HG03196 (cell line): ENCODE measurements around the gene IL9R.
"Not testable (repeated sequence)": the region's sequence is repeated elsewhere in the genome, so short reads cannot be mapped to it uniquely, and the experiment has no call there.

ENCODE experiments used
- ATAC-seq: cut with Tn5 transposase; IDR thresholded peaks from one replicate; pipeline ENCODE4 v1.9.1; 2021; ENCODE audit not compliant: unreplicated experiment

The IL9R gene, protein sequence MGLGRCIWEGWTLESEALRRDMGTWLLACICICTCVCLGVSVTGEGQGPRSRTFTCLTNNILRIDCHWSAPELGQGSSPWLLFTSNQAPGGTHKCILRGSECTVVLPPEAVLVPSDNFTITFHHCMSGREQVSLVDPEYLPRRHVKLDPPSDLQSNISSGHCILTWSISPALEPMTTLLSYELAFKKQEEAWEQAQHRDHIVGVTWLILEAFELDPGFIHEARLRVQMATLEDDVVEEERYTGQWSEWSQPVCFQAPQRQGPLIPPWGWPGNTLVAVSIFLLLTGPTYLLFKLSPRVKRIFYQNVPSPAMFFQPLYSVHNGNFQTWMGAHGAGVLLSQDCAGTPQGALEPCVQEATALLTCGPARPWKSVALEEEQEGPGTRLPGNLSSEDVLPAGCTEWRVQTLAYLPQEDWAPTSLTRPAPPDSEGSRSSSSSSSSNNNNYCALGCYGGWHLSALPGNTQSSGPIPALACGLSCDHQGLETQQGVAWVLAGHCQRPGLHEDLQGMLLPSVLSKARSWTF

DNA sequence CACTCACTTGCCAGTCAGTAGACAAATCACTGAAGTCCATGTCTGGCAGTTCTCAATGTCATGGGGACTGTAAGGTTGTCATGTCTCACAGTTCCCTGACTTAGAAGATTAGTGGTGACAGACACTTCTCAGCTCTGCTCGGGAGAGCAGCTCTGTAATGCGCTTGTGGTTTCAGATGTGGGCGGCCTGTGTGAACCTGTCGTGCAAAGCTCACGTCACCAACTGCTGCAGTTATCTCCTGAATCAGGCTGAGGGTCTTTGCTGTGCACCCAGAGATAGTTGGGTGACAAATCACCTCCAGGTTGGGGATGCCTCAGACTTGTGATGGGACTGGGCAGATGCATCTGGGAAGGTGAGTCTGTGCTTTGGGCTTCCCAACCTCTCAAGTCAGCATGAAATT is at the start of gene IL9R:
Gene IL9R, plus strand, starts transcription at position 261 of the 400 bp plus-strand sequence. Its CDS starts 64 bp downstream, at position 325.
- peak; percentile 73 for ATAC-seq

DNA sequence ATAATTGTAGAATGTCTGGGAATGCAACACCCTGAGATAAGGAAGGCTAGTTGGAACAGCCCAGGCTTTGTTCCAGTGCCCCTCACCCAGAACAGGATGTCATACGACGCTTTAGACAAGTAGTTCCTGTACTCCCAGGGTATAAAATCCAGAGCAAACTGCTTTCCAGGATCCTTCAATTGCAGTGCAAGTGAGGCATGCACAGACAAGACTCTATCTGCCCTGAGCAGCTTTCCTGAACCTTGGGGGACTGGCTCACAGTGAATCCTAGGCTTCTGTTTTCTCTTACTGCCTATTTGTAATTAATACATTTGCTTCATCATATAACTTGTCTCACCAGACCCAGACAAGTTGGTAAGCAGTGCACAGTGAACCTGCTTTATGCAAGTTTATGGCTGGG is 48.4 kb upstream of the IL9R start:
- no peak for ATAC-seq

DNA sequence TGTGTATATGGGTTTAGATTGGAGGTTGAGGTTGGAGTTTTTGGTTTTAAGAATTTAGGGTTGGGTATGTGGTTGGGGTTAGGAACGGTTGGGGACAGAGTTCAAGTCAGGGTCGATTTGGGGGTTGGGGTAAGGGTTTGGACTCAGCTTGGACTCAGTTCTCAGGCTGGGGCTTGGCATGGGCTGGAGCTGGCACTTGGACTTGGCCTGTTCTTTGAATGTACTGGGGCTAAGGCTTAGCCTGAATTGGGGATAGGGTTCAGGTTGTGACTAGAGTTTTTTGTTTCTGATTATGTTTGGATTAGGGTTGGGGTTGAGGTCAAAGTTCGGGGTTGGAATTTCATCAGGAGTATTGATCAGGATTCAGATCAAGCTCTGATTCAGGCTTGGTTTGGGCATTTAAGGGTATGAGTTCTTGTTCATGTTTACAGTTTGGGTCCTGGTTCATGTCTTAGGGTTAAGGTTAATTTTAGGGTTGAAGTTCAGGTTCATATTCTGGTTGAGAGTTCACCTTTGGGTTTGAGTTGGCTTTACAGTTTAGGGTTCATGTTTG is 46.2 kb upstream of the IL9R start:
- ATAC-seq: no peak

DNA sequence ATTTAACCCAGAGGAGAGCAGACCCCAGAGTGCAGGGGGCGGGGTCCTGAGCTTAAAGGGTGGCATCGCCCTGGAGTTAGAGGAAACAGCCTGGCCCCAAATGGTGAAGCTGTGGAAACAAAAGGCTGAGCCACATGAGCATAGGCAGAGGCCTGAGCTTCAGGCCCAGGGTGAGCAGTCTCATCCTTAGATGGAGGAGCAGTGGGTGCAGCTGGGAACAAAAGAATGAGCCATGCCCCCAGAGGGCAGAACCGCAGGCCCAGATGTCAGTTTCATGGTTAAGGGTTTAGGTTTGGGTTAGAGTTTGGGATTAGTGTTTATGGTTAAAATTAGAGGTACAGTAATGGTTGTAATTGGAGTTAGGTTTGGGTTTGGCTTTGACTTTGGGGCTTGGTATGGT is 44.4 kb upstream of the IL9R start:
- ATAC-seq: no peak

DNA sequence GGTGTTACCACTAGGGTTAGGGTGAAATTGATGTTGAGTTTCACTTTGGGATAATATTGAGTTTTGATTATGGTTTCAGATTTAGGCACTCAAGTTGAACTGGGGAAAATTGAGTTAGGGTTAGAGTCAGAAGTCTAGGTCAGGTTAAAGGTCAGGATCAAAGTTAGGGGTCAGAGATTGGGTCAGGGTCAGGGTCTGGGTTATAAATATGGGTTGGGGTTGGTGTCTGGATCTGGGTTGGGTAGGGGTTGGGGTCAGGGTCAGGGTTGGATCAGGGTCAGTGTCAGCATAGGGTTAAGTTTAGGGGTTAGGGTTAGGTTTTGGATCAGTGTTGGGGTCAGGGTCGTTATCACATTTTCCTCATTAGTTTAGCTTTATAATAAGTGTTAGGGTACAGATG is 42.7 kb upstream of the IL9R start:
- ATAC-seq: no peak

DNA sequence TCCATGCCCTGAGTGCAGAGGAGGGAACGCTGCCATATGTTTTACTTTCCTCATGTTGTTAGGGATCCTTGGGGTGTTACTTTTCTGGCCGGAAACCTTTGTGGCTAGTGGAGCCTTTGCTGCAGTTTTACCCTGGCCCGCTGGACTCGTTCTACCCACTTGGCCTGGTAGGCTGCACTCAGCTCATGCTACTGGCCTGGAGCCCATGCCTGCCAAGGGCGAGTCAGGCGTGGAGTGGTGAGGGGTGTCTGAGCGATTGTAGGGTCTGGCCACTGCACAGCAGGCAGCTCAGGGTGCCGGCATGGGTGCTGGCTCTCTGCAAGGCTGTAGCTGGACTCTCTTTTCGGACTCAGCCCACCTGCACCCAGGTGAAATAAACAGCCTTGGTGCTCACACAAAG is 41.4 kb upstream of the IL9R start:
- ATAC-seq: no peak

DNA sequence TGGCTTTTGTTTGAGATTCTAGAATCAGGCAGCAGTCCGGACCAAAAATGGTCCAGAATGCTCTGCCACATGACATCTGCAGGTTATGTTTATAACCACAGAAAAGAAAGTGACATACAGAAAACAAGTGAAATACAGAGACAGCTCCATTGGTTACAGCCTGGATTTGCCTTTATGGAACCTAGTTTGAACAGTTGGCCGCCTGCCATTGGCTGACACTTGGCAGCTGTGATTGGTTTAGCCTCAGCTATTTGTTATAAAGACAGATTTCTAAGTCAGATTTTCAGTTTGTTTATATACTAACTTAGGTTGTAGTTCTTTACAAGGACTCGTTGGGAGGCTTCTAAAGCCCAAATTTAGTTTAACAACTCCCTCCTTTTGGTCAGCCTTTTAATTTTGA is 40.8 kb upstream of the IL9R start:
- no peak for ATAC-seq

DNA sequence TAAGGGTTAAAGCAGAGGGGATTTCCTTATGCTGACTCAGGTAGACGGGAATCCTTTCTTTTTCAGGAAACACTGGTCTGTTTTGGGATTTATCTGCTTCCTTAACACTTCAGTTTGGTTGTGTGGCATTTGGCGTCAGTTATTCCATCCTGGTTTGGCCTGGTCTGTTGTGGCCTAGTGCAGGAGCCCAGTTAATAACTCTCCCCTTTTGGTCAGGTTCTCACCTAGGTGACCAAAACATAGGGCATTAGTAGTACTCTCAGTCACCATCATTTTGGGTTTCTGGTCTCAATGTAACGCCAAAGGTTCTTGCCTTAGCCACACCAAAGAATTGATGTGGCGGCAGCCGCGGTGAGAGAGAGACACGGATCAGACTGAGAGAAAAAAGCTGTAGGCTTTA is 39.7 kb upstream of the IL9R start:
- no peak for ATAC-seq

DNA sequence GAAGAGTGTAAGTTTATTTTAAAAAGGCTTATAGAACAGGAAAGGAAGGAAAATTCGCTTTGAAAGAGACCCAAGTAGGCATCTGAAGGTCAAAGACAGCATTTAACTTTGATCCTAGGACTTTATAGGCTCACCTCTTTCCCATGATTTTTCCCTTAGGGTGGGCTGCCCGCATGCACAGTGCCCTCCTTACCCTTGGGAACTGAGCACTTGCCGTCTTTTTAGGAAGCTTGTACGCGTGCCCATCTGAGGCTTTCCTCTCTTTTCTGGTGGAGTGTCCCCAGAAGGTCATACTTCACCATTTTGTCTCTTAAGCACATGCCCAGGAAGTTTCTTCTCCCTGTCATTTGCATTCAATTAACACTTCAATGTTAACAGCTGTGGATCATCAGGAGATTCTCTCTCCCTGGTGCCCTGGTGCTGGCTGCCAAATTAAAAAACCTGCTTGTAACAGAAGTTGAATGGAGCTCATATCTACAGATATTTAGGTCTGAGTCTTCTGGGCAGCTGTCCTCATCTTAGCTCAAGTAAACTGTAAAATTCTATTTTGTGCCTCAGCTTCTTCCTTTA is 38.4 kb upstream of the IL9R start:
- no peak for ATAC-seq

DNA sequence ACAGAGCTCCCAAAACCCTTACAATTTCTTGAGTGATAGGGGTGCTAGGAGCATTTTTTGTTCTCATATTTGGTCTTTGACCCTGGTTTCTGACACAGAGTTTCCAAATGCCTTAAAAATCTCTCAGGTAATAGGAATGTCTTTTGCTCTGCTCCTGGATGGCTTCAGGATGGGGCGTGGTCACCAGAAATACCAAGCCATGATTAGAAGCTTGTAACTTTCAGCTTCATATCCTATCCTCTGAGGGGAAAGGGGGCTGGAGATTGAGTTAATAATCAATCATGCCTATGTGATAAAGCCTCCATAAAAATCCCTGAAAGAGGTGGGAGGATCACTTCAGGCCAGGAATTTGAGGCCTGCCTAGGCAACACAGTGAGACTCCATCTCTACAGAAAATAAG is 34.6 kb upstream of the IL9R start:
- ATAC-seq: no peak

DNA sequence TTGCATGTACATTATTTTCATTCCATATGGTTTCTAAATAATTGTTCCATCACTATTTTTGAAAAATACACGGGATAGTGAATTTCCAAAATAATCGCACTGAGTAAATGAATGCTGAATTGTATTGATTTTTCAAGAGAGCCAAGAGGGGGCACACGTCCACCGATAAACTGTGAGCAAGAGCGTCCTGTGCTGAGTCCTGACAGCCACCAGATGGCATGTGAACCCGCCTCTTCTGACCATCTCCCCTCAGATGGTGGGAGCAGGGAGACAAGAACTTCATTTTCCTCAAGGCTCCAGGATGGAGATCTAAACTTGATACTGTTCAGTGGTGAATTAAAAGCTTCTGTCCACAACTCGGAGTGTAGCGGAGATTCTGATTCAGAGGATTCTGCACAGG is 30.6 kb upstream of the IL9R start:
- ATAC-seq: no peak

DNA sequence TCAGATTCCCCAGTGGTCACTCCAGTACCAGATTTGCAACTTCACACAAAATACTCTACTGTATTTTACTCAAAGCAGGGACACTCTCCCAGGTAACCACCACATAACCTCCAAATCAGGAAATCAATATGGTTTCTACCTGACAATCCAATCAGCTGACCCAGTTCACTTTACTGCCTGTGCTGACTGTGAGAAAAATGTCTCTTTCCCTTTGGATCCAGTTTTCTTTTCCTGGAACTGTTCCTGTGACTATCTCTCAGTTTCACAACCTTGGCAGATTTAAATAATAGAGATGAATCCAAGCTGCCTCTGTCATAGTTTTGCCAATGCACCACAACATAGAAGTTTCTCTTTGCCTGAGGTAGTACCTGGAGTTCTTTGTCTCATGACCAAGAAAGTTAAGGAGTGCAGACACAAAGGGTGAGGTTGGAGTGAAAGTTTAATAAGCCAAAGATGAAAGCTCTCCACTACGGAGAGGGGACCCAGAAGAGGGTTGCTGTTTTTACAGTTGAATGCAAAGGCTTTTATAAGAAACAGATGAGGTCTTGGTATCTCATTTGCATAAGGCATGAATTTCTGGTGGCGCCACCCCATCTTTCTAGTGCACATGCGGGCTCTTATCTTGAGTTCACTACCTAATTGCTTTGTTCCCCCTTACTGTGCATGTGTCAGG is 29.7 kb upstream of the IL9R start:
- ATAC-seq: no peak

DNA sequence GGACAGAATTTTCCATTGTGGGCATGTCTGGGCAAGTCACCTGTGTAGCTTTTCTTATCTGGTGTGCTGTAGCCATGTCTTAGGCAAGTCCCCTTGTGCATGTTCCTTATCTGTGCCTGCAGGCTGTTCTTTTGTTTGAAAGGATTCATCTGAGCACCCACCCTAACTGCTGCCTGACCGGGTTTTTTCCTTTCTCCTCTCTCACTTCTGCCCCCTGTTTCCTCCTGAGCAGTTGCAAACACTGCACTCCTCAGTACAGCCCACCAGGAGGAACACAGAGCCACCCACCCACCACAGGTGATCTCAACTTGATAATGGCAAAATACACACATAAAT is 29.2 kb upstream of the IL9R start:
- no peak for ATAC-seq

DNA sequence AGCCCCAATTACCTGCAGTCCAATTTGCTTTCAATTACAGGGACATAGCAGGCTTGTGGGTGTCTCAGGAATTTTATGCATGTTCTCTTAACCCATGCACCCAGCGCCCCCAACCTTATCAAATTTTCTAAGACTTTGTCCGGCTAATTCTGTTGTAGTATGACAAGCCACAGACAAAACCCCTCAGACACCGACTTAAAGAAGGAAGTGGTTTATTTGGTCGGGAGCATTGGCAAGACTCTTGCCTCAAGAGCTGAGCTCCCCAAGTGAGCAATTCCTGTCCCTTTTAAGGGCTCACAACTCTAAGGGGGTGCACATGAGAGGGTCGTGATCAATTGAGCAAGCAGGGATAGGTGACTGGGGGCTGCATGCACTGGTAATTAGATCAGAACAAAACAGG is 28.7 kb upstream of the IL9R start:
- ATAC-seq: no peak

DNA sequence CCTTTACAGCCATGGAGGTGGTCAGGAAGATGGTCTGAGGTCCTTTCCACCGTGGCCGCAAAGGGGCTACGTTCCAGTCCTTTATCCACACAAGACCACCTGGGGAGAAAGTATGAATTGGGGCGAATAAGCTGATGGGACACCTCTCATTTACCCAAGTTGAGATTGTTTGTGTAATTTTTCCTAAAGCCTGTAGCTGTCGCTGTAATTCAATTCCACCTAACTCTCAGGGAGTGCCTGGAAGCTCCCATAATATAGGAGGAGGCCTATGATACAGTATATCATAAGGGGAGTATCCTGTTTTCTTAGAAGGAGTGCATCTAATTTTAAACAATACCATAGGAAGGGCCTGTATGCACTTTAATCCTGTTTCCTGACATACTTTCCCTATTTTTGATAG is 25.8 kb upstream of the IL9R start:
- ATAC-seq: not testable (repeated sequence)

DNA sequence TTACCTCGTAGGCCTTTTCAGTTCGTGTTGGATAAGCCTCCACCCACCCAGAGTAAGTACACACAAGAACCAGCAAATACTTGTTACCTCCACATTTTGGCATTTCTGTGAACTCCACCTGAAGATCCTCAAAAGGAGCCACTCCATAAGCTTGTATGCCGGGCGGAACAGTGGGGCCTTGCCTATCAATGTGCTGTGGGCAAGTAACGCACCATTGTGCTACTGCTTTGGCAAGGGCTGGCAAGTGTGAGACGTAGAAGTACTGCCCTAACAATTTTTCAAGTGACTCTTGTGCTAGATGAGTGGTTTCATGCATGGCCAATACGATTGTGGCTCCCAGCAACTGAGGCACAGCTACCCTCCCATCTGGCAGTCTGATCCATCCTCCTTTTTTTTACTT is 25.3 kb upstream of the IL9R start:
- ATAC-seq: not testable (repeated sequence)

DNA sequence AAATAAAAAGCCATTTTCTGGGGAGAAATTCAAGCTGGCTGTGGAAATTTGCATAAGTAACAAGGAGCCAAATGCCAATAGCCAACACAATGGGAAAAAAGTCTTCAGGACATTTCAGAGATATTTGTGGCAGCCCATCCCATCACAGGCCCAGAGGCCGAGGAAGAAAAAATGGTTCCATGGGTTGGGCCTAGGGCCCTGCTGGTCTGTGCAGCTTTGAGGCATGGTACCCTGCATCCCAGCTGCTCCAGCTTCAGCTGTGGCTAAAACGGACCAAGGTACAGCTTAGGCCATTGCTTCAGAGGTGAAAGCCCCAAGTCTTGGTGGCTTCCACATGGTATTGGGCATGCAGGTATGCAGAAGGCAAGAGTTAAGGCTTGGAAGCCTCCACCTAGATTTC is 14.2 kb upstream of the IL9R start:
- no peak for ATAC-seq

DNA sequence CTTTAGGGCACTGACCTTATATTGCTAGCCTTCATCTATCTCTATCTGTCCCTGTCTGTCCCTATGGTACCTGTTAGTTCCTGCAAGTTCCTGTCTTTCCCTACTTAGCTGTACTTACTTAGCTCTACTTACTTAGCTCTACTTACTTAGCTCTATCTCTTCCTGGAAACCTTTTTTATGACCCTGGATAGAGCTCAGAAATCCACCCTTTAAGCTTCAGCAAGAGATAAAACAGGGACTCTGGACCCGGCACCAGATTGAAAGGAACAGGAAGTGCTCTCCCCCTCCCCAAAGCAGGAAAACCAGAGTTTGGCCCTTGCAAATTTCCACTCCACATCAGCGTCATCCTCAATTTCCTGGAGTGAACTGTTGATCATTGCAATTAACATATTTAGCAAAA is 12.3 kb upstream of the IL9R start:
- ATAC-seq: no peak

DNA sequence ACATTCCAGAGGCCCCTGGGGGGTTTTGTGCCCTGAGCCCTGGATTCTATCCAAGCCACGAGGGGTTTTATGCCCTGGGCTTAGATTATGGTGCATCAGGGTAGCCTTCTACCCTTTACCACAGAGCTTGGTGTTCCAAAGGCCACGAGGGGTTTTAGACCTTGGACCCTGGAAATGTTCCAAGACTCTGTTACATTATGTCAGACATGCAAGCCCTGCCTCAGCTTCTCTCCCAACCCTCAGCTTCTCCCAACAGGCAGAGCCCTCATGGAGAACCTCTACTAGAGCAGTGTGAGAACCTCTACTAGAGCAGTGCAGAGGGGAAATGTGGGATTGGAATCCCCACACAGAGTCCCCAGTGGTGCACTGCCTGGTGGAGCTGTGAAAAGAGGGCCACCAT is 10.5 kb upstream of the IL9R start:
- not testable (repeated sequence) for ATAC-seq

DNA sequence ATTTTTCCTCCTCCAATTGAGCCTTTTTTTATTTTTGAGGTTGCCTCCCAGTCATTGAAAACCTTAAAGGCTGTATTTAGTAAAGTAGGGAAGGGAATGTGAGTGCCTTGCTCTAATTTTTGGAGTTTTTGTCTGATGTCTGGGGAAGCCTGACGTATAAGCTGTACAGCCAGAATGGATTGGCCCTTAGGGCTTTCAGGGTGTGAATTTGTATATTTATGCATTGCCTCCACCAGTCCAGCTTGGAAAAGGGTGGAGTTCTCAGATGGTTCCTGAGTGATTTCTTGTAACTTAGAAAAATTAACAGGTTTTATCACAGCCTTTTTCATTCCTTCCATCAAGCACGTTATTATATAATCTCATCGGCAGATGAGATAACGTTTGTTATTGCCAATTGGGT is 8.6 kb upstream of the IL9R start:
- no peak for ATAC-seq

DNA sequence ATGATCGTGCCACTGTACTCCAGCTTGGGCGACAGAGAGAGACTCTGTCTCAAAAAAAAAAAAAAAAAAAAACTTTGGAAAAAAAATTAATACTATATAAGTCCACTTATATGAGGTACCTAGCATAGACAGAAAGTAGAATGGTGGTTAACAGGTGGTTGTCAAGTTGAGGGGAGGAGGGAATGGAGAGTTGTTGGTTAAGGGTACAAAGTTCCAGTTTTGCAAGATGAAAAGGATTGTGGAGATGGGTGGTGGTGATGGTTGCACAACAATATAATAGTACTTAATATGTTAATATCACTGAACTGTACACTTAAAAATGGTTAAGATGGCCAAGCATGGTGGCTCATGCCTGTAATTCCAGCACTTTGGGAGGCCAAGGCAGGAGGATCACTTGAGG is 4.1 kb upstream of the IL9R start:
- no peak for ATAC-seq

DNA sequence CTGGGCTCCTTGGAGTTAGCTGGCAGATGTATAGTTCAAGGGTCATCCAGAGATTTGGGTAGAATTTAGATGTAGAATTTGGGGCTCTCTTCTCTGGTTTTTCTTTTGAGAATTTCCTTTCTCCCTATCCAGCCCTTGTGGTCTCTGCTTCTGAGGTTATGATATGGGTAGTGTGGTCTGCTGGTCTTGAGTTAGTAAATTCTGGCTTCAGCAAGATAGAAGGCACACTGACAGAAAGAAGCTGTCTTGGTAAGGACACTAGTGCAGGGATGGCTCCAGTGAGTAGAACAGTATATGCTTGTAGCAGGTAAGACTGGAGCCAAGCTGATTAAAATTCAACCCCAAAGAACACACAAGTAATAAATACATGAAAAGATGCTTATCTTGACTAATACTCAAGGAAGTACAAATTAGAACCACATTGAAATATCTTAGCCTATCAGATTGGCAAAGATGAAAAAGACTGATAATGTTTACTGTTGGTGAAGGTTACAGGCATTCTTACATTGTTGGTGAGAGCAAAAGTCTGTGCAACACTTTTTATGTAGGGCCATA is 2.1 kb upstream of the IL9R start:
- ATAC-seq: no peak
